Measurements from ENCODE around the gene COG5.

COG5 gene

GRCh38 chr7:107304063-107304462 lies 259.7 kb downstream of the COG5 start:
- H3K36me3 ChIP-seq (ENCODE audit: insufficient read depth, low read length), result no peaks in the 10 kb centered on the region
- no peaks in the 10 kb centered on the region for H3K9me2 ChIP-seq (replicated peaks; ENCODE audit: low read depth, low read length)
- H3K4me1 ChIP-seq (ENCODE audit: insufficient read depth, low read length, poor library complexity, severe bottlenecking), result no peaks in the 10 kb centered on the region
- TF ChIP-seq EZH2phosphoT487 (IDR thresholded peaks at IDR 0.05; ENCODE audit: borderline replicate concordance), result no peak
- no peak for TF ChIP-seq CTCF (conservative IDR thresholded peaks at IDR 0.05; ENCODE audit: low read length)
- no peaks in the 10 kb centered on the region for H3F3A ChIP-seq (ENCODE audit: low read depth)
- no peaks in the 10 kb centered on the region for H3K9me3 ChIP-seq (ENCODE audit: insufficient read depth, low read depth, low read length)
- no peak overlapping the region for H2AFZ ChIP-seq (ENCODE audit: low read length)
- H3K4me3 ChIP-seq (ENCODE audit: low read length, poor library complexity, severe bottlenecking), result no peak overlapping the region
- H3K79me2 ChIP-seq (ENCODE audit: insufficient read depth, low read length), result no peaks in the 10 kb centered on the region
- no peaks in the 10 kb centered on the region for H4K20me1 ChIP-seq (ENCODE audit: insufficient read depth, low read length, poor library complexity, severe bottlenecking)
- no peaks in the 10 kb centered on the region for H3K27me3 ChIP-seq (ENCODE audit: insufficient read depth, low read length, poor library complexity, severe bottlenecking)
- no peak overlapping the region for H3K4me2 ChIP-seq (ENCODE audit: low read depth, low read length, poor library complexity, severe bottlenecking)
- no peak overlapping the region for H3K9ac ChIP-seq (ENCODE audit: low read depth, low read length, poor library complexity, severe bottlenecking)

- no peak overlapping the region for H3K9ac ChIP-seq (ENCODE audit: low read depth, low read length, poor library complexity, severe bottlenecking)
- no peaks in the 10 kb centered on the region for H3K27me3 ChIP-seq (ENCODE audit: insufficient read depth, low read length, poor library complexity, severe bottlenecking)
- H3K4me1 ChIP-seq (ENCODE audit: insufficient read depth, low read length, poor library complexity, severe bottlenecking), result no peaks in the 10 kb centered on the region
- no peaks in the 10 kb centered on the region for H3K9me2 ChIP-seq (replicated peaks; ENCODE audit: low read depth, low read length)
- no peak overlapping the region for H2AFZ ChIP-seq (ENCODE audit: low read length)
- H3K79me2 ChIP-seq (ENCODE audit: insufficient read depth, low read length), result no peaks in the 10 kb centered on the region
- TF ChIP-seq EZH2phosphoT487 (IDR thresholded peaks at IDR 0.05; ENCODE audit: borderline replicate concordance), result no peak
- TF ChIP-seq CTCF (conservative IDR thresholded peaks at IDR 0.05; ENCODE audit: low read length), result no peak
- H3K4me3 ChIP-seq (ENCODE audit: low read length, poor library complexity, severe bottlenecking), result no peak overlapping the region
- no peaks in the 10 kb centered on the region for H3F3A ChIP-seq (ENCODE audit: low read depth)
- no peak overlapping the region for H3K4me2 ChIP-seq (ENCODE audit: low read depth, low read length, poor library complexity, severe bottlenecking)
- peaks cover 4% of the 10 kb centered on the region; the same call in 1 of the 2 replicates for H3K36me3 ChIP-seq (ENCODE audit: insufficient read depth, low read length)
- H3K9me3 ChIP-seq (ENCODE audit: insufficient read depth, low read depth, low read length), result no peaks in the 10 kb centered on the region
- H4K20me1 ChIP-seq (ENCODE audit: insufficient read depth, low read length, poor library complexity, severe bottlenecking), result no peaks in the 10 kb centered on the region
Measured at GRCh38 chr7:107302250-107302847, 261.4 kb downstream of the COG5 start.

DNA sequence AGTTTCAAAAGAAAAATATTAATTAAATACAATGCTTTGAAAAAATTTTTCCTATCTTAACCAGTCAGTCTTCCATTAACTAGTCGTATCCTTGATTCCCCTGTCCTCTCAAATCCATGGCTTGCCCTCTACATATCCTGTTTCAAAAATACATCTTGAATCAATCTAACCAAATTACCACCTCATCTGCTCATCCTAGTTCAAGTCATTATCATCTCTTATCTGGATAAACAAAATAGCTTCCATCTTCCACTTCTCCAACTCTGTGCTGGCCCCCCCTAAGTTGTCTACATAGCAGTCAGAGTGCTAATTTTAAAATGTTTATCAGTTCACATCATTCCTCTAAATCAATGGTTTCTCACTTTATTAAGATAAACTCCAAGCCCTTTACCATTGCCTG lies 269.5 kb downstream of the COG5 start:
- Histone ChIP-seq H3K9me2 (replicated peaks; ENCODE audit: low read depth, low read length) (0 out of 2 replicates have a peak, but pooled peaks cover 3% of the 10 kb centered on the region), H3K4me1 (ENCODE audit: insufficient read depth, low read length, poor library complexity, severe bottlenecking) (no peaks in the 10 kb centered on the region), H3K36me3 (ENCODE audit: insufficient read depth, low read length) (peaks cover 20% of the 10 kb centered on the region; the same call in 1 of the 2 replicates), H2AFZ (ENCODE audit: low read length) (no peak overlapping the region), H3K9ac (ENCODE audit: low read depth, low read length, poor library complexity, severe bottlenecking) (no peak overlapping the region), H4K20me1 (ENCODE audit: insufficient read depth, low read length, poor library complexity, severe bottlenecking) (no peaks in the 10 kb centered on the region), H3K27me3 (ENCODE audit: insufficient read depth, low read length, poor library complexity, severe bottlenecking) (no peaks in the 10 kb centered on the region), H3F3A (ENCODE audit: low read depth) (no peaks in the 10 kb centered on the region), H3K79me2 (ENCODE audit: insufficient read depth, low read length) (no peaks in the 10 kb centered on the region), H3K4me2 (ENCODE audit: low read depth, low read length, poor library complexity, severe bottlenecking) (no peak overlapping the region), H3K4me3 (ENCODE audit: low read length, poor library complexity, severe bottlenecking) (no peak overlapping the region), H3K9me3 (ENCODE audit: insufficient read depth, low read depth, low read length) (no peaks in the 10 kb centered on the region)
- TF ChIP-seq EZH2phosphoT487 (IDR thresholded peaks at IDR 0.05; ENCODE audit: borderline replicate concordance), result no peak
- no peak for TF ChIP-seq CTCF (conservative IDR thresholded peaks at IDR 0.05; ENCODE audit: low read length)

All from Loucy (cell line).